NCI-H510A (cell line): Measurements from ENCODE around the gene IGFN1.
A peak's percentile ranks its signal among the peaks of the same experiment; 100 is the strongest.

Experiments used
- DNase-seq: peaks from one replicate; lab custom pipeline; 2025; lab: John Stamatoyannopoulos, UW

The IGFN1 gene

GRCh38 chr1:201163707-201164106, 26.9 kb upstream of the IGFN1 start:
- no peak for DNase-seq

- DNase-seq: no peak
These were observed 26.0 kb upstream of the IGFN1 start for GRCh38 chr1:201164645-201165044.

GRCh38 chr1:201167041-201167991, 23.3 kb upstream of the IGFN1 start:
- DNase-seq: no peak

- DNase-seq: no peak
These were observed 21.4 kb upstream of the IGFN1 start for GRCh38 chr1:201169203-201169602.

- DNase-seq: no peak
These were observed 20.6 kb upstream of the IGFN1 start for GRCh38 chr1:201169971-201170532.

GRCh38 chr1:201170533-201171062, 20.0 kb upstream of the IGFN1 start:
- DNase-seq: peak; percentile 95

- DNase-seq: peak; percentile 77
These were observed 19.3 kb upstream of the IGFN1 start for GRCh38 chr1:201171063-201172036.

- no peak for DNase-seq
These were observed 18.3 kb upstream of the IGFN1 start for GRCh38 chr1:201172326-201172725.

GRCh38 chr1:201172999-201173610, 17.5 kb upstream of the IGFN1 start:
- no peak for DNase-seq

GRCh38 chr1:201173736-201174135, 16.9 kb upstream of the IGFN1 start:
- no peak for DNase-seq

- DNase-seq: no peak
These were observed 14.7 kb upstream of the IGFN1 start for GRCh38 chr1:201175820-201176500.

GRCh38 chr1:201176940-201177339, 13.7 kb upstream of the IGFN1 start:
- DNase-seq: no peak

- no peak for DNase-seq
These were observed 11.9 kb upstream of the IGFN1 start for GRCh38 chr1:201178718-201179117.

- DNase-seq: no peak
These were observed 10.5 kb upstream of the IGFN1 start for GRCh38 chr1:201180141-201180540.

- DNase-seq: no peak
These were observed 9.7 kb upstream of the IGFN1 start for GRCh38 chr1:201180901-201181300.

GRCh38 chr1:201181323-201181722, 9.3 kb upstream of the IGFN1 start:
- no peak for DNase-seq

GRCh38 chr1:201181726-201182125, 8.9 kb upstream of the IGFN1 start:
- DNase-seq: no peak

- DNase-seq: no peak
These were observed 7.4 kb upstream of the IGFN1 start for GRCh38 chr1:201183209-201183608.

- DNase-seq: no peak
These were observed 6.9 kb upstream of the IGFN1 start for GRCh38 chr1:201183753-201184152.

- DNase-seq: peak; percentile 40
These were observed 6.1 kb upstream of the IGFN1 start for GRCh38 chr1:201184307-201185122.
